H1 (cell line): ENCODE results near the gene CHRNA4. TPM values are rescaled to one million over a fixed set of nuclear protein-coding genes. Genes with fewer than 3 reads are reported as not detected.
A peak's percentile ranks its signal among the peaks of the same experiment; 100 is the strongest.

ENCODE experiments used
- CTCF ChIA-PET: fragments of 300-600 bp; sonication (Branson Sonifier 250); formaldehyde crosslinking; loops from one replicate; lab custom pipeline; 2021; ENCODE audit not compliant: partially characterized antibody; lab: Charles Lee
- POLR2A ChIA-PET: fragments of 300-600 bp; sonication (Branson Sonifier 250); formaldehyde crosslinking; loops from one replicate; lab custom pipeline; 2021; ENCODE audit warnings: inconsistent platforms; ENCODE audit not compliant: partially characterized antibody; lab: Charles Lee
- DNase-seq, 2 experiments: peaks; one replicate each; pipeline versions ENCODE4 v3.0.0 to v3.0.0-alpha.2; 2010 to 2022; ENCODE audit warnings: low spot score in 2 of 2, low read depth in 1 of 2, mixed read lengths in 1 of 2
- FAIRE-seq: peaks from 2 replicates; lab custom pipeline; 2011; peaks lifted over from hg19 to GRCh38; lab: Jason Lieb, UNC
- H2AFZ ChIP-seq: 2 replicates; pipeline ENCODE4 v1.8.1; 2012; ENCODE audit warnings: low read length, inconsistent platforms
- H2AK5ac ChIP-seq: 2 replicates; pipeline ENCODE4 v1.6.1; 2013; ENCODE audit warnings: low read depth, low read length
- H2BK120ac ChIP-seq: replicated peaks from 2 replicates; pipeline ENCODE3; 2013; ENCODE audit warnings: low read depth, low read length, inconsistent platforms
- H2BK12ac ChIP-seq: 2 replicates; pipeline ENCODE4 v1.6.1; 2013; ENCODE audit warnings: low read depth, low read length
- H2BK15ac ChIP-seq: 2 replicates; pipeline ENCODE4 v1.6.1; 2013; ENCODE audit warnings: low read length
- H2BK20ac ChIP-seq: 2 replicates; pipeline ENCODE4 v1.6.1; 2013; ENCODE audit warnings: low read length
- H2BK5ac ChIP-seq: 2 replicates; pipeline ENCODE4 v1.6.1; 2013; ENCODE audit warnings: low read depth, low read length
- H3K14ac ChIP-seq: 2 replicates; pipeline ENCODE4 v1.6.1; 2013; ENCODE audit warnings: inconsistent platforms; ENCODE audit not compliant: insufficient read length
- H3K18ac ChIP-seq: 2 replicates; pipeline ENCODE4 v1.6.1; 2013; ENCODE audit warnings: low read length; ENCODE audit errors: extremely low read depth
- H3K23ac ChIP-seq: 2 replicates; pipeline ENCODE4 v1.6.1; 2013; ENCODE audit warnings: inconsistent platforms; ENCODE audit not compliant: insufficient read length
- H3K23me2 ChIP-seq: 2 replicates; pipeline ENCODE4 v1.6.1; 2013; ENCODE audit warnings: low read depth, low read length
- H3K27ac ChIP-seq: 2 replicates; pipeline ENCODE4 v1.6.1; 2011; ENCODE audit warnings: low read depth, low read length, inconsistent platforms
- H3K27me3 ChIP-seq, 4 experiments: replicated peaks in 1 of 4; 1 replicate in 1 of 4; 2 replicates in 3 of 4; pipeline versions ENCODE4 v1.6.1 to v1.8.1; 2011 to 2013; ENCODE audit warnings: low read length in 3 of 4, mild to moderate bottlenecking in 3 of 4, inconsistent platforms in 2 of 4, mixed read lengths in 2 of 4, moderate library complexity in 1 of 4; ENCODE audit not compliant: control insufficient read depth in 3 of 4, insufficient read depth in 3 of 4; ENCODE audit errors: extremely low read depth in 1 of 4
- H3K36me3 ChIP-seq, 4 experiments: 2 replicates each; pipeline versions ENCODE4 v1.6.1 to v1.8.1; 2011 to 2013; ENCODE audit warnings: mild to moderate bottlenecking in 4 of 4, low read length in 3 of 4, moderate library complexity in 2 of 4, control low read depth in 1 of 4, inconsistent platforms in 1 of 4; ENCODE audit not compliant: insufficient read depth in 4 of 4, control insufficient read depth in 2 of 4
- H3K4ac ChIP-seq: replicated peaks from 2 replicates; pipeline ENCODE3; 2013; ENCODE audit warnings: low read length, low read depth, mixed read lengths, inconsistent platforms; ENCODE audit not compliant: insufficient read length
- H3K4me1 ChIP-seq, 4 experiments: replicated peaks in 1 of 4; 1 replicate in 1 of 4; 2 replicates in 3 of 4; pipeline versions ENCODE4 v1.6.1 to v1.8.1; 2011 to 2013; ENCODE audit warnings: low read length in 3 of 4, inconsistent platforms in 2 of 4, mixed read lengths in 1 of 4; ENCODE audit not compliant: insufficient read depth in 4 of 4, control insufficient read depth in 3 of 4
- H3K4me2 ChIP-seq, 2 experiments: 2 replicates each; pipeline versions ENCODE4 v1.6.1 to v1.8.1; 2011 to 2013; ENCODE audit warnings: low read depth in 2 of 2, low read length in 2 of 2, control low read depth in 1 of 2, inconsistent platforms in 1 of 2, mild to moderate bottlenecking in 1 of 2; ENCODE audit not compliant: insufficient read depth in 1 of 2
- H3K4me3 ChIP-seq, 4 experiments: fragments of 200-600, 300-600 bp in 1 of 4; sonication (generic), shearing (Covaris generic), sonication (Bioruptor Twin) in 1 of 4; 2 replicates each; pipeline versions ENCODE4 v1.5.1 to v1.8.1; 2011 to 2016; ENCODE audit warnings: low read length in 4 of 4, low read depth in 3 of 4, control low read depth in 2 of 4, inconsistent platforms in 2 of 4, mild to moderate bottlenecking in 2 of 4, mixed read lengths in 1 of 4, moderate library complexity in 1 of 4; ENCODE audit not compliant: insufficient read depth in 2 of 4; ENCODE audit errors: extremely low read depth in 1 of 4
- H3K56ac ChIP-seq: replicated peaks from 2 replicates; pipeline ENCODE3; 2013; ENCODE audit warnings: low read depth, mild to moderate bottlenecking, mixed read lengths, low read length, inconsistent platforms; ENCODE audit not compliant: insufficient read length
- H3K79me1 ChIP-seq: 2 replicates; pipeline ENCODE4 v1.6.1; 2013; ENCODE audit warnings: low read depth, low read length, control low read depth
- H3K79me2 ChIP-seq, 2 experiments: 2 replicates each; pipeline versions ENCODE4 v1.6.1 to v1.8.1; 2012 to 2013; ENCODE audit warnings: low read length in 2 of 2, mild to moderate bottlenecking in 2 of 2, inconsistent platforms in 1 of 2; ENCODE audit not compliant: insufficient read depth in 2 of 2, control insufficient read depth in 1 of 2
- H3K9ac ChIP-seq, 4 experiments: replicated peaks in 1 of 4; 1 replicate in 1 of 4; 2 replicates in 3 of 4; pipeline versions ENCODE4 v1.6.1 to v1.8.1; 2011 to 2013; ENCODE audit warnings: low read depth in 3 of 4, low read length in 3 of 4, control low read depth in 2 of 4, mild to moderate bottlenecking in 2 of 4, moderate library complexity in 2 of 4, inconsistent platforms in 1 of 4; ENCODE audit errors: extremely low read depth in 1 of 4
- H3K9me3 ChIP-seq, 2 experiments: 2 replicates each; pipeline versions ENCODE4 v1.6.1 to v1.8.1; 2012 to 2013; ENCODE audit warnings: mild to moderate bottlenecking in 2 of 2, moderate library complexity in 2 of 2, control low read depth in 1 of 2, inconsistent platforms in 1 of 2, low read depth in 1 of 2, low read length in 1 of 2, mixed read lengths in 1 of 2; ENCODE audit not compliant: insufficient read depth in 2 of 2
- H4K20me1 ChIP-seq, 2 experiments: replicated peaks in 1 of 2; 2 replicates each; pipeline versions ENCODE3 to v1.8.1; 2011 to 2013; ENCODE audit warnings: inconsistent platforms in 2 of 2, low read length in 2 of 2, mild to moderate bottlenecking in 1 of 2; ENCODE audit not compliant: insufficient read depth in 2 of 2, control insufficient read depth in 1 of 2
- H4K5ac ChIP-seq: 2 replicates; pipeline ENCODE4 v1.6.1; 2013; ENCODE audit warnings: low read length, low read depth, mixed read lengths, inconsistent platforms; ENCODE audit not compliant: insufficient read length
- H4K8ac ChIP-seq: 2 replicates; pipeline ENCODE4 v1.8.0; 2013; ENCODE audit warnings: mild to moderate bottlenecking, moderate library complexity, low read length, inconsistent platforms; ENCODE audit not compliant: insufficient read depth; ENCODE audit errors: extremely low read depth
- H4K91ac ChIP-seq: replicated peaks from 2 replicates; pipeline ENCODE3; 2013; ENCODE audit warnings: low read length, mixed read lengths, inconsistent platforms; ENCODE audit not compliant: insufficient read length
- ASH2L ChIP-seq: fragments of 200-600, 300-600 bp; sonication (generic); IDR thresholded peaks from one replicate; pipeline ENCODE4 v1.7.1; 2017; ENCODE audit warnings: low read length
- BACH1 ChIP-seq: IDR thresholded peaks from 2 replicates; pipeline ENCODE4 v1.6.1; 2012; ENCODE audit warnings: low read length, improper control_type of control experiment
- CREB1 ChIP-seq: IDR thresholded peaks from 2 replicates; pipeline ENCODE4 v1.6.1; 2012; ENCODE audit warnings: inconsistent platforms
- HDAC2 ChIP-seq, 2 experiments: fragments of 300-600 bp in 1 of 2; sonication (generic) in 1 of 2; IDR thresholded peaks; 2 replicates each; pipeline ENCODE4 v1.6.1; 2011 to 2012; ENCODE audit warnings: low read depth in 2 of 2, low read length in 2 of 2, mild to moderate bottlenecking in 2 of 2, moderate library complexity in 2 of 2, borderline replicate concordance in 1 of 2, inconsistent platforms in 1 of 2
- HDAC6 ChIP-seq: IDR thresholded peaks from one replicate; pipeline ENCODE4 v1.7.1; 2012; ENCODE audit warnings: low read depth, mild to moderate bottlenecking, inconsistent platforms, low read length, moderate library complexity
- KDM5A ChIP-seq: fragments of 200-600 bp; IDR thresholded peaks from 2 replicates; pipeline ENCODE4 v1.7.1; 2012; ENCODE audit warnings: mild to moderate bottlenecking, low read length, inconsistent platforms, mixed read lengths
- MAFK ChIP-seq: IDR thresholded peaks from 2 replicates; pipeline ENCODE4 v1.6.1; 2012; ENCODE audit warnings: low read depth, mild to moderate bottlenecking, improper control_type of control experiment, low read length
- MAX ChIP-seq: IDR thresholded peaks from 2 replicates; pipeline ENCODE4 v1.6.1; 2012; ENCODE audit warnings: inconsistent platforms
- RBBP5 ChIP-seq: IDR thresholded peaks from 2 replicates; pipeline ENCODE4 v1.7.1; 2012; ENCODE audit warnings: low read depth, mild to moderate bottlenecking, inconsistent platforms, low read length, moderate library complexity, borderline replicate concordance
- SAP30 ChIP-seq: fragments of 300-600 bp; sonication (generic); IDR thresholded peaks from 2 replicates; pipeline ENCODE4 v1.7.1; 2012; ENCODE audit warnings: low read length, moderate library complexity, mild to moderate bottlenecking, inconsistent platforms; ENCODE audit not compliant: insufficient read depth, insufficient replicate concordance
- SIRT6 ChIP-seq: IDR thresholded peaks from one replicate; pipeline ENCODE4 v1.7.1; 2012; ENCODE audit warnings: low read length, inconsistent platforms
- SP1 ChIP-seq: IDR thresholded peaks from 2 replicates; pipeline ENCODE4 v1.6.1; 2011; ENCODE audit warnings: low read depth, low read length
- TAF1 ChIP-seq: IDR thresholded peaks from 2 replicates; pipeline ENCODE4 v1.6.1; 2011; ENCODE audit warnings: mild to moderate bottlenecking, low read depth, low read length
- WGBS, 2 experiments: shearing (Covaris generic) in 1 of 2; methylation state at CpG; one replicate each; pipeline versions ENCODE4 v1.1.6 to v1.1.7; 2013 to 2015; ENCODE audit warnings: low lambda C conversion rate in 2 of 2, mixed read lengths in 2 of 2, inconsistent platforms in 1 of 2, low coverage in 1 of 2, missing lambda C conversion rate in 1 of 2; ENCODE audit not compliant: insufficient replicate concordance in 2 of 2, insufficient coverage in 1 of 2, insufficient read length in 1 of 2; ENCODE audit errors: extremely low coverage in 1 of 2, missing lambda C conversion rate in 1 of 2; 5-methylcytosine and 5-hydroxymethylcytosine counted together
- polyA plus RNA-seq, 7 experiments: library from polyadenylated mRNA; depleted of rRNA in 3 of 7; stranded (reverse) in 5 of 7; unstranded in 2 of 7; fragments of >200 nt in 5 of 7; fragments of 200-250 nt in 2 of 7; gene quantifications; 1 replicate in 5 of 7; 2 replicates in 1 of 7; 4 replicates in 1 of 7; pipeline versions ENCODE4 v1.2.1 to v1.2.3, GENCODE V29; 2011 to 2013; ENCODE audit warnings: missing spikeins in 2 of 7, mixed read lengths in 2 of 7
- total RNA-seq: library from RNA; stranded (reverse); fragmentation: NEBNext Ultra II Directional; extraction: Animal tissue kit (Norgen Biotek cat#: 25700); gene quantifications from 2 replicates; pipeline ENCODE4 v1.2.1, GENCODE V29; 2021

CHRNA4 gene
- total and polyA plus RNA-seq, 2 of the 8 experiments (the other 6 are each of a cell fraction or from before 2014, with no cell fraction given), result 4.3 to 5.7 TPM

DNA sequence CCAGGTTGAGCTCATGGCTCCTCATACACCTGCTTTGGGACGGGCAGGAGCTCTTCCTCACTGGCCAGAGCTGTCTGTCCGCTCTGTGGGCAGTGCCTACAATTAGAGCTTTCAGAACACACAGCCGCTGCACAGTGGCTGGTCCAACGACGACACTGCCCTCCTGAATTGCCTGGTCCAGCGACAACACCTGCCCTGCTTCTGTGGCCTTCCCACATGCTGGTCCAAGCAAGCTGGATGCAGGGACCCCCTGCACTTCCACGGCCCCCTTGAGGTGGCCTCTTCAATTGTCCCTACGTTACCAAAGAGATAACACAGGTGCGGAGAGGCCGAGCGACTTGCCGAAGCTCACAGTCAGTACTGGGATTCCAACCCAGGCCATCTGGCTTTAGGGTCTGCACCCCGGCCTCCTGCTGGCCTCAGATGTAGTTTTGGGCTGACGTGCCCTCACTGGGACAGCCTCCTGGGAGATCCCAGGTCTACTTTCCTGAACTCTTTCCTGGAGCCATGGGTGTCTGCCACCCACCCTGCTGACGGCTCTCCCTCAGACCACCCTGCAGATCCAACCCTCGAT lies 1.4 kb upstream of the CHRNA4 start:
- Histone ChIP-seq H3K36me3 (no peaks in the 10 kb centered on the region), H3K23ac (no peak overlapping the region), H3K56ac (peak overlapping the region; percentile 12), H4K8ac (peak overlapping the region; percentile 82; the same call in 1 of the 2 replicates), H3K23me2 (peaks cover 10% of the 10 kb centered on the region; the same call in 1 of the 2 replicates), H2AK5ac (no peak overlapping the region), H3K4me2 (peak overlapping the region; percentile 79 to 81), H4K20me1 (peaks cover 0 to under 1% of the 10 kb centered on the region in 2 experiments), H3K4ac (peak overlapping the region; percentile 39), H4K5ac (no peak overlapping the region), H2BK120ac (no peak overlapping the region), H3K4me1 (peaks cover 0 to 21% (median 15%) of the 10 kb centered on the region in 4 experiments; a peak in 6 of 7 replicates), H2BK5ac (peak overlapping the region; percentile 66; the same call in 1 of the 2 replicates), H3K79me1 (no peaks in the 10 kb centered on the region), H4K91ac (no peak overlapping the region), H3K14ac (no peak overlapping the region), H3K79me2 (no peaks in the 10 kb centered on the region), H2BK20ac (peak overlapping the region; percentile 97), H3K27ac (no peak overlapping the region), H2AFZ (no peak overlapping the region), H2BK15ac (peak overlapping the region; percentile 72; the same call in 1 of the 2 replicates), H3K9me3 (no peaks in the 10 kb centered on the region), H2BK12ac (peak overlapping the region; percentile 84; the same call in 1 of the 2 replicates), H3K4me3 (peak overlapping the region in 1 of 4 experiments; percentile 64; a peak in 1 of 8 replicates), H3K18ac (peak overlapping the region; percentile 83), H3K27me3 (peaks cover 0 to 29% (median 18%) of the 10 kb centered on the region in 4 experiments; a peak in 6 of 7 replicates), H3K9ac (no peak overlapping the region)
- POLR2A ChIA-PET, result interaction anchor here (0.8 to 1.8 kb wide), 5 partner anchors 11 to 156 kb away, joined by 3 to 9 read pairs (median 3); partner anchors contain the start of gene NKAIN4
- CTCF ChIA-PET, result interaction anchor here (0.6 to 8.1 kb wide), 15 partner anchors 8 to 179 kb away, joined by 3 to 85 read pairs (median 3); partner anchors contain the start of gene COL20A1
- WGBS, 2 experiments, result 75% methylated on average over 16 of the region's 16 CpGs; no CpG with 5 or more reads in 1 of the 2 experiments
- FAIRE-seq (no peak), DNase-seq (no peak)
- TF ChIP-seq BACH1 (no peak), HDAC6 (no peak), RBBP5 (no peak), MAFK (no peak), MAX (no peak), SP1 (no peak), SIRT6 (no peak), TAF1 (no peak), KDM5A (no peak), ASH2L (no peak), HDAC2 (IDR thresholded peaks at IDR 0.05; ENCODE audit: borderline replicate concordance in 1 of 2, low read depth in 2 of 2, low read length in 2 of 2) (no peak), SAP30 (no peak), CREB1 (no peak)
